ENCODE measurements around the gene ANXA6.

Gene ANXA6

GRCh38 chr5:151153766-151154272 lies 3.8 kb downstream of the ANXA6 start:
- TF ChIP-seq, protein P1, sequence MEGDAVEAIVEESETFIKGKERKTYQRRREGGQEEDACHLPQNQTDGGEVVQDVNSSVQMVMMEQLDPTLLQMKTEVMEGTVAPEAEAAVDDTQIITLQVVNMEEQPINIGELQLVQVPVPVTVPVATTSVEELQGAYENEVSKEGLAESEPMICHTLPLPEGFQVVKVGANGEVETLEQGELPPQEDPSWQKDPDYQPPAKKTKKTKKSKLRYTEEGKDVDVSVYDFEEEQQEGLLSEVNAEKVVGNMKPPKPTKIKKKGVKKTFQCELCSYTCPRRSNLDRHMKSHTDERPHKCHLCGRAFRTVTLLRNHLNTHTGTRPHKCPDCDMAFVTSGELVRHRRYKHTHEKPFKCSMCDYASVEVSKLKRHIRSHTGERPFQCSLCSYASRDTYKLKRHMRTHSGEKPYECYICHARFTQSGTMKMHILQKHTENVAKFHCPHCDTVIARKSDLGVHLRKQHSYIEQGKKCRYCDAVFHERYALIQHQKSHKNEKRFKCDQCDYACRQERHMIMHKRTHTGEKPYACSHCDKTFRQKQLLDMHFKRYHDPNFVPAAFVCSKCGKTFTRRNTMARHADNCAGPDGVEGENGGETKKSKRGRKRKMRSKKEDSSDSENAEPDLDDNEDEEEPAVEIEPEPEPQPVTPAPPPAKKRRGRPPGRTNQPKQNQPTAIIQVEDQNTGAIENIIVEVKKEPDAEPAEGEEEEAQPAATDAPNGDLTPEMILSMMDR (conservative IDR thresholded peaks at IDR 0.05; ENCODE audit: control insufficient read depth, insufficient read depth, low read depth, low read length): no peak
- H3K4me3 ChIP-seq (ENCODE audit: control insufficient read depth, low read depth, low read length): no peak overlapping the region
- no peak for DNase-seq (ENCODE audit: low read depth)

- no peak for DNase-seq (ENCODE audit: low read depth)
- no peak overlapping the region for H3K4me3 ChIP-seq (ENCODE audit: control insufficient read depth, low read depth, low read length)
- TF ChIP-seq, protein P1 (conservative IDR thresholded peaks at IDR 0.05; ENCODE audit: control insufficient read depth, insufficient read depth, low read depth, low read length): no peak
Measured at GRCh38 chr5:151153300-151153699, 4.3 kb downstream of the ANXA6 start.

GRCh38 chr5:151151793-151152192 lies 5.8 kb downstream of the ANXA6 start:
- TF ChIP-seq, protein P1 (conservative IDR thresholded peaks at IDR 0.05; ENCODE audit: control insufficient read depth, insufficient read depth, low read depth, low read length): no peak
- no peak overlapping the region for H3K4me3 ChIP-seq (ENCODE audit: control insufficient read depth, low read depth, low read length)
- peak; percentile 72 for DNase-seq (ENCODE audit: low read depth)

DNA sequence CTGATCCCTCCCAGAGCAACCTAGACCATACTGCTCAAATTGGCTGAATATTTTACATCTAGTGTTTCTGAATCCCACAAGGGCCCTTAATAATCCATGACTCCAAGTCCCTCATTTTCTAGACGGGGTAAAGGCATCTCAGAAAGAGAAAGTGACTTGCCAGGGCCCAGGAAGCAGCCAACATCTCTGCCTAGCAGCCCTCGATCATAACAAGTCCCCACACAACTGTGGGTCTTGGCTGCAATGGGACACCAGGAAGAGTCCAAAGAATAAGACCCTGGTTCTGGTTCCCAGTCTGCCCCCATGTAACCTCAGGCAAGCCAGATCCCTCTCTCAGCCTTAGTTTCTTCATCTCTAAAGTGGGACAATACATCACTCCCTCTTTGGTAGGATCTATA lies 6.3 kb downstream of the ANXA6 start:
- DNase-seq (ENCODE audit: low read depth): no peak
- no peak overlapping the region for H3K4me3 ChIP-seq (ENCODE audit: control insufficient read depth, low read depth, low read length)
- TF ChIP-seq, protein P1 (conservative IDR thresholded peaks at IDR 0.05; ENCODE audit: control insufficient read depth, insufficient read depth, low read depth, low read length): no peak

- TF ChIP-seq, protein P1 (conservative IDR thresholded peaks at IDR 0.05; ENCODE audit: control insufficient read depth, insufficient read depth, low read depth, low read length): no peak
- H3K4me3 ChIP-seq (ENCODE audit: control insufficient read depth, low read depth, low read length): no peak overlapping the region
- peak; percentile 52 for DNase-seq (ENCODE audit: low read depth)
Measured at GRCh38 chr5:151150471-151151262, 6.9 kb downstream of the ANXA6 start.

DNA sequence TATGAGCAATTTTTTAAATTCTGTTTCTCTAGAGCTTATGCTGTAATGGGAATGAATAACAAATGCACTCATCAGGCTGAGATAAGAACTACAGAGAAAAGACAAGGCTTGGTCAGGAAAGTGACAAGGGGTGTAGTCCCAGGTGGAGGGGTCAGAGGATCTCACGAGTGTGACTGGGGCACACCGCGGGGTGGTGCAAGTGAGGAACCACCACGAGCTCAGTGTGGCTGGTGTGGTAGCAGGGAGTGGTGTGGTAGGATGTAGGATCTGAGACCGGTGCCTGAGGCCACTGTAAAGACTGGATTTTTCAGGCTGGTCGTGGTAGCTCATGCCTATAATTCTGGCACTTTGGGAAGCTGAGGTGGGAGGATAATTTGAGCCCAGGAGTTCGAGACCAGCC lies 9.0 kb downstream of the ANXA6 start:
- DNase-seq (ENCODE audit: low read depth): no peak
- TF ChIP-seq, protein P1 (conservative IDR thresholded peaks at IDR 0.05; ENCODE audit: control insufficient read depth, insufficient read depth, low read depth, low read length): no peak
- no peak overlapping the region for H3K4me3 ChIP-seq (ENCODE audit: control insufficient read depth, low read depth, low read length)
